Sigmoid colon (tissue), 4 donors: Measurements from ENCODE around the gene SKIC8.

ENCODE experiments used
- CTCF ChIP-seq, 4 experiments: fragments of 450-650 bp in 3 of 4; fragments of 200-600 bp in 1 of 4; IDR thresholded peaks; one replicate each; pipeline ENCODE4 v1.5.1; 2016 to 2019; ENCODE audit warnings: antibody characterized with exemption in 4 of 4, mild to moderate bottlenecking in 3 of 4, moderate library complexity in 2 of 4
- EP300 ChIP-seq, 4 donors: sonication (generic); formaldehyde crosslinking; IDR thresholded peaks; one replicate each; pipeline ENCODE4 v1.6.1; 2017; ENCODE audit warnings: antibody characterized with exemption in 4 of 4
- POLR2A ChIP-seq, 2 donors: fragments of 450-650 bp; IDR thresholded peaks; one replicate each; pipeline ENCODE4 v1.6.1; 2016; ENCODE audit warnings: antibody characterized with exemption in 2 of 2, mild to moderate bottlenecking in 2 of 2, moderate library complexity in 2 of 2
- POLR2AphosphoS5 ChIP-seq, 4 donors: sonication (generic); formaldehyde crosslinking; IDR thresholded peaks; one replicate each; pipeline ENCODE4 v1.6.1; 2017; ENCODE audit warnings: antibody characterized with exemption in 4 of 4

- TF ChIP-seq CTCF (IDR thresholded peaks at IDR 0.05) (no peak), POLR2AphosphoS5 (IDR thresholded peaks at IDR 0.05) (no peak), EP300 (IDR thresholded peaks at IDR 0.05) (no peak), POLR2A (IDR thresholded peaks at IDR 0.05) (no peak)
Measured at GRCh38 chr15:78247911-78248310, 51.5 kb downstream of the SKIC8 start.
